HepG2 (cell line): ENCODE results near the gene COL26A1. TPM values are rescaled to one million over a fixed set of nuclear protein-coding genes. Genes with fewer than 3 reads are reported as not detected.

ENCODE experiments used
- ATAC-seq: fragments of 200-7000 bp; cut with Tn5 transposase; 3 replicates; pipeline ENCODE4 v1.9.1; 2020; ENCODE audit warnings: mild to moderate bottlenecking, moderate library complexity
- BruUV-seq: library from RNA; stranded (reverse); fragments of 400-500 nt; replicated peaks from 2 replicates; lab custom pipeline; 2021; lab: Mats Ljungman, UMichigan
- CTCF ChIA-PET: fragments of 300-600 bp; formaldehyde crosslinking; extraction: SDS; loops from one replicate; lab custom pipeline; 2021; ENCODE audit warnings: low total read pairs, inconsistent platforms, low intra/inter-chr PET ratio; lab: Yijun Ruan, JAX
- POLR2A ChIA-PET: fragments of 350-600 bp; sonication (Branson Sonifier 250); formaldehyde crosslinking; loops from one replicate; lab custom pipeline; 2020; ENCODE audit warnings: antibody characterized with exemption, inconsistent platforms; lab: Yijun Ruan, JAX
- DNase-seq: peaks from one replicate; pipeline ENCODE4 v3.0.0-alpha.2; 2015; ENCODE audit warnings: low spot score
- FAIRE-seq: peaks from 3 replicates; lab custom pipeline; 2011; peaks lifted over from hg19 to GRCh38; lab: Jason Lieb, UNC
- H2AFZ ChIP-seq: one replicate; pipeline ENCODE4 v1.6.1; 2011; ENCODE audit warnings: low read length, inconsistent platforms
- H3K27ac ChIP-seq: fragments of 300-600 bp; 3 replicates; pipeline ENCODE4 v1.8.0; 2011; ENCODE audit warnings: mixed run types, mild to moderate bottlenecking, mixed read lengths, low read length, inconsistent platforms; ENCODE audit not compliant: insufficient read depth; ENCODE audit errors: extremely low read length
- H3K27me3 ChIP-seq, 2 experiments: fragments of 200-600 bp in 1 of 2; 2 replicates in 1 of 2; 3 replicates in 1 of 2; pipeline versions ENCODE4 v1.6.0 to v1.8.0; 2011; ENCODE audit warnings: low read length in 2 of 2, mild to moderate bottlenecking in 2 of 2, moderate library complexity in 2 of 2, inconsistent platforms in 1 of 2; ENCODE audit not compliant: insufficient read depth in 2 of 2, control insufficient read depth in 1 of 2
- H3K36me3 ChIP-seq, 2 experiments: fragments of 200-600 bp in 1 of 2; replicated peaks in 1 of 2; 2 replicates in 1 of 2; 3 replicates in 1 of 2; pipeline versions ENCODE4 v1.5.1 to v1.8.0; 2011; ENCODE audit warnings: low read length in 2 of 2, inconsistent platforms in 1 of 2; ENCODE audit not compliant: insufficient read depth in 2 of 2, control insufficient read depth in 1 of 2
- H3K4me1 ChIP-seq: 2 replicates; pipeline ENCODE4 v1.5.1; 2012; ENCODE audit warnings: low read length, inconsistent platforms; ENCODE audit not compliant: insufficient read depth
- H3K4me2 ChIP-seq: 2 replicates; pipeline ENCODE4 v1.6.0; 2011; ENCODE audit warnings: low read depth, low read length, inconsistent platforms
- H3K4me3 ChIP-seq, 3 experiments: fragments of 200-600 bp in 1 of 3; sonication (generic), shearing (Covaris generic) in 1 of 3; replicated peaks in 1 of 3; 2 replicates each; pipeline ENCODE4 v1.5.1; 2011 to 2016; ENCODE audit warnings: low read length in 3 of 3, inconsistent platforms in 2 of 3, low read depth in 2 of 3, mild to moderate bottlenecking in 2 of 3, control low read depth in 1 of 3, mixed read lengths in 1 of 3; ENCODE audit not compliant: insufficient read depth in 1 of 3
- H3K79me2 ChIP-seq: one replicate; pipeline ENCODE4 v1.6.1; 2011; ENCODE audit warnings: low read length, inconsistent platforms; ENCODE audit not compliant: insufficient read depth
- H3K9ac ChIP-seq: 2 replicates; pipeline ENCODE4 v1.6.0; 2011; ENCODE audit warnings: mild to moderate bottlenecking, low read depth, low read length, inconsistent platforms; ENCODE audit not compliant: insufficient read depth
- H3K9me3 ChIP-seq: 2 replicates; pipeline ENCODE4 v1.5.1; 2012; ENCODE audit warnings: mild to moderate bottlenecking, low read length
- H4K20me1 ChIP-seq: 2 replicates; pipeline ENCODE4 v1.6.0; 2011; ENCODE audit warnings: inconsistent platforms, mild to moderate bottlenecking, low read length, moderate library complexity; ENCODE audit not compliant: insufficient read depth
- FOXP4 ChIP-seq: sonication (generic); formaldehyde crosslinking; IDR thresholded peaks from 2 replicates; pipeline ENCODE4 v1.4.0; 2020; ENCODE audit warnings: missing genetic modification reagents
- NFIC ChIP-seq: IDR thresholded peaks from 2 replicates; pipeline ENCODE4 v1.6.1; 2012; ENCODE audit warnings: mild to moderate bottlenecking, low read length, inconsistent platforms
- SALL2 ChIP-seq: sonication (generic); formaldehyde crosslinking; IDR thresholded peaks from 2 replicates; pipeline ENCODE4 v1.8.1; 2023; ENCODE audit warnings: mild to moderate bottlenecking, missing genetic modification reagents, inconsistent platforms
- SRSF1 ChIP-seq: fragments of 200-400 bp; formaldehyde crosslinking; optimal IDR thresholded peaks from 2 replicates; pipeline ENCODE3; 2017; ENCODE audit warnings: mild to moderate bottlenecking, low read depth, low read length, moderate library complexity
- THAP8 ChIP-seq: sonication (generic); formaldehyde crosslinking; IDR thresholded peaks from 2 replicates; pipeline ENCODE4 v1.5.1; 2020; ENCODE audit warnings: missing genetic modification reagents, mild to moderate bottlenecking, borderline replicate concordance
- XRCC5 ChIP-seq: fragments of 200-400 bp; formaldehyde crosslinking; optimal IDR thresholded peaks from 2 replicates; pipeline ENCODE3; 2017; ENCODE audit warnings: mild to moderate bottlenecking, low read length
- ZFYVE20 ChIP-seq: sonication (generic); formaldehyde crosslinking; IDR thresholded peaks from 2 replicates; pipeline ENCODE4 v1.8.0; 2023; ENCODE audit warnings: low read depth, mild to moderate bottlenecking, moderate library complexity, missing genetic modification reagents, borderline replicate concordance
- ZNF12 ChIP-seq: sonication (generic); formaldehyde crosslinking; IDR thresholded peaks from 2 replicates; pipeline ENCODE4 v1.5.0; 2020; ENCODE audit warnings: missing genetic modification reagents
- ZNF280D ChIP-seq: sonication (generic); formaldehyde crosslinking; IDR thresholded peaks from 2 replicates; pipeline ENCODE4 v1.5.1; 2020; ENCODE audit warnings: mild to moderate bottlenecking, missing genetic modification reagents
- ZNF430 ChIP-seq: sonication (generic); formaldehyde crosslinking; IDR thresholded peaks from 2 replicates; pipeline ENCODE4 v1.9.0; 2021; ENCODE audit warnings: mild to moderate bottlenecking, missing genetic modification reagents
- ZNF652 ChIP-seq: IDR thresholded peaks from 2 replicates; pipeline ENCODE4 v1.6.1; 2016; ENCODE audit warnings: low read depth, borderline replicate concordance
- ZNF687 ChIP-seq: sonication (generic); formaldehyde crosslinking; IDR thresholded peaks from 2 replicates; pipeline ENCODE4 v1.5.1; 2020; ENCODE audit warnings: mild to moderate bottlenecking, missing genetic modification reagents, moderate library complexity
- in situ Hi-C: cut with HindIII; loops from 2 replicates; pipeline ENCODE4 v1.10.0; 2017; ENCODE audit warnings: low pct_unique_long_range_greater_than_20kb; ENCODE audit not compliant: extremely low pct_ligation_motif_present
- intact Hi-C: fragments of 100-400 bp; cut with micrococcal nuclease; formaldehyde crosslinking; loops from one replicate; pipeline ENCODE4 v1.10.0; 2022; ENCODE audit not compliant: unreplicated experiment
- polyA plus RNA-seq, 8 experiments: library from polyadenylated mRNA; depleted of rRNA in 3 of 8; stranded (reverse) in 7 of 8; unstranded in 1 of 8; fragments of >200 nt; fragmentation: Illumina TruSeq in 4 of 8; extraction: Trizol in 4 of 8; gene quantifications; 2 replicates each; pipeline versions ENCODE4 v1.2.1 to v1.2.3, GENCODE V29; 2011 to 2016; ENCODE audit warnings: low read depth in 4 of 8, missing spikeins in 1 of 8, mixed read lengths in 1 of 8; ENCODE audit not compliant: insufficient read depth in 1 of 8
- total RNA-seq, 5 experiments: library from RNA; depleted of rRNA; stranded (reverse); fragments of >200 nt; fragmentation: Illumina TruSeq; extraction: Trizol; gene quantifications; 2 replicates each; pipeline ENCODE4 v1.2.3, GENCODE V29; 2016; ENCODE audit warnings: low read depth in 1 of 5

The COL26A1 gene
- total and polyA plus RNA-seq, 2 of the 13 experiments (the other 11 are each of a cell fraction or from before 2014, with no cell fraction given): 7.8 to 9.2 TPM

DNA sequence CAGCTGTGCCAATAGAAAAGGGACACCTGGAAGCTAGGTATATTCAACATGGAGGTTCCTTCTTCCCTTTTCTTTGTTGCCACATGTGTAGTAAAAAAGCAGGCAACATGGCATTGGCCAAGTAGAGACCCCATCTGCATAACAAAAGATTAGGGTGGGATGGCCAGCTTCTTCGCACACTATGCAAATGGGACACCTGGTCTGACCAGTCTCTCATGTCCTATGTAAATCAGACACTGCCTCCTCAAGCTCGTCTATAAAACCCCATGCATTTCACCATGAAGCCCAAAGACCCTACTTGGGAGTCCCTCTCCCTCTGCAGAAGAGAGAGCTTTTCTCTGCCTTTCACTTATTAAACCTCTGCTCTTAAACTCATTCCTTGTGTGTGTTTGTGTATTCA, 212.5 kb downstream of the COL26A1 start (continued):
- TF ChIP-seq SALL2 (CRISPR knock-in tag): no peak
- TF ChIP-seq, all 625 proteins: peak for 0

DNA sequence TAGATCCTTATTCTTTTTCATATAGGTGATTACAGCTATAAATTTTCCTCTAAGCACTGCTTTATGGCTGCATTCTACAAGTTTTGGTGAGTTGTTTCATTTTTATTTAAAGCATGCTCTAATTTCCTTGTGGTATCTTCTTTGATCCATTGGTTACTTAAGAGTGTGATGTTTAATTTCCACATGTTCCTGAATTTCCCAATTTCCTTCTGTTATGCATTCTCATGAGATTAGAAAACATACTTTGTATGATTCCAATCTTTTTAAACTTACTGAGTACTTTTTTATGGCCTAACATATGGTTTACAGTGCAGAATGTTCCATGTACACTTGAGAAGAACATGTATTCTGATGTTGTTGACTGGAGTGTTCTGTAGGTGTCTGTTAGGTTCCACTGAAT, 213.0 kb downstream of the COL26A1 start:
- Histone ChIP-seq H2AFZ (no peak overlapping the region), H3K4me2 (no peak overlapping the region), H3K27me3 (no peaks in the 10 kb centered on the region), H3K79me2 (no peaks in the 10 kb centered on the region), H3K4me1 (no peaks in the 10 kb centered on the region), H4K20me1 (no peaks in the 10 kb centered on the region), H3K9ac (no peak overlapping the region), H3K27ac (no peak overlapping the region), H3K36me3 (no peaks in the 10 kb centered on the region), H3K4me3 (no peak overlapping the region), H3K9me3 (peaks cover 21% of the 10 kb centered on the region)
- ATAC-seq: no peak
- in situ Hi-C loops: no loop called here
- ChIA-PET POLR2A (no interaction called here), CTCF (no interaction called here)
- intact Hi-C loops: no loop called here
- no TSS peak for BruUV-seq
- no peak for FAIRE-seq
- no peak for DNase-seq
- no peak for TF ChIP-seq ZNF280D (CRISPR knock-in tag)
- TF ChIP-seq NFIC: no peak
- TF ChIP-seq FOXP4 (CRISPR knock-in tag): no peak
- TF ChIP-seq ZNF12: no peak
- no peak for TF ChIP-seq ZNF652
- no peak for TF ChIP-seq SRSF1
- no peak for TF ChIP-seq THAP8
- no peak for TF ChIP-seq ZFYVE20 (CRISPR knock-in tag)
- no peak for TF ChIP-seq XRCC5
- TF ChIP-seq ZNF430: no peak
- TF ChIP-seq ZNF687 (CRISPR knock-in tag): no peak
